Glutamatergic neuron (in vitro differentiated cells): ENCODE measurements around the gene CAMTA1. TPM values are rescaled to one million over a fixed set of nuclear protein-coding genes. Genes with fewer than 3 reads are reported as not detected.

Experiments
- DNase-seq: peaks from one replicate; pipeline ENCODE4 v3.0.0; 2022
- H3K27ac Mint-ChIP-seq: one replicate; pipeline ENCODE4 v1.8.0; 2020; ENCODE audit warnings: mild to moderate bottlenecking, mixed read lengths, inconsistent platforms; ENCODE audit not compliant: unreplicated experiment
- H3K27me3 Mint-ChIP-seq: one replicate; pipeline ENCODE4 v1.8.0; 2020; ENCODE audit warnings: mild to moderate bottlenecking, moderate library complexity, mixed read lengths, inconsistent platforms; ENCODE audit not compliant: unreplicated experiment
- H3K36me3 Mint-ChIP-seq: one replicate; pipeline ENCODE4 v1.8.0; 2020; ENCODE audit warnings: mild to moderate bottlenecking, mixed read lengths, inconsistent platforms; ENCODE audit not compliant: unreplicated experiment
- H3K4me1 Mint-ChIP-seq: one replicate; pipeline ENCODE4 v1.8.0; 2020; ENCODE audit warnings: mild to moderate bottlenecking, low read depth, mixed read lengths, inconsistent platforms; ENCODE audit not compliant: unreplicated experiment
- H3K4me3 Mint-ChIP-seq: one replicate; pipeline ENCODE4 v1.8.0; 2020; ENCODE audit warnings: mild to moderate bottlenecking, mixed read lengths, inconsistent platforms; ENCODE audit not compliant: unreplicated experiment
- H3K9me3 Mint-ChIP-seq: one replicate; pipeline ENCODE4 v1.8.0; 2020; ENCODE audit warnings: mild to moderate bottlenecking, moderate library complexity, mixed read lengths, inconsistent platforms; ENCODE audit not compliant: unreplicated experiment
- CTCF ChIP-seq: fragments of 200-600 bp; sonication (generic); IDR thresholded peaks from one replicate; pipeline ENCODE4 v1.5.0; 2021; ENCODE audit not compliant: partially characterized antibody, unreplicated experiment
- total RNA-seq: library from RNA; stranded (reverse); fragmentation: NEBNext Ultra II Directional; extraction: Animal tissue kit (Norgen Biotek cat#: 25700); gene quantifications from one replicate; pipeline ENCODE4 v1.2.1, GENCODE V29; 2021; ENCODE audit not compliant: unreplicated experiment

Gene CAMTA1
- total RNA-seq, 1 donor from 2014 or later = 77.2 TPM

- TF ChIP-seq CTCF = no peak
- no peak for DNase-seq
- Mint-ChIP-seq H3K27me3 (no peaks in the 10 kb centered on the region), H3K27ac (no peak overlapping the region), H3K36me3 (peaks cover 9% of the 10 kb centered on the region), H3K4me3 (no peak overlapping the region), H3K4me1 (no peaks in the 10 kb centered on the region), H3K9me3 (peaks cover 10% of the 10 kb centered on the region)
These were observed 616.7 kb downstream of the CAMTA1 start for GRCh38 chr1:7401814-7402547.

GRCh38 chr1:7402548-7402850, 617.2 kb downstream of the CAMTA1 start:
- H3K27me3 Mint-ChIP-seq = no peaks in the 10 kb centered on the region
- H3K9me3 Mint-ChIP-seq = peaks cover 10% of the 10 kb centered on the region
- H3K4me1 Mint-ChIP-seq = no peaks in the 10 kb centered on the region
- H3K4me3 Mint-ChIP-seq = no peak overlapping the region
- TF ChIP-seq CTCF = no peak
- no peak overlapping the region for H3K27ac Mint-ChIP-seq
- H3K36me3 Mint-ChIP-seq = peaks cover 9% of the 10 kb centered on the region
- no peak for DNase-seq

GRCh38 chr1:7403265-7404045, 618.2 kb downstream of the CAMTA1 start:
- Mint-ChIP-seq H3K27me3 (no peaks in the 10 kb centered on the region), H3K9me3 (peaks cover 10% of the 10 kb centered on the region), H3K27ac (no peak overlapping the region), H3K4me1 (no peaks in the 10 kb centered on the region), H3K4me3 (no peak overlapping the region), H3K36me3 (peaks cover 9% of the 10 kb centered on the region)
- TF ChIP-seq CTCF = no peak
- DNase-seq = no peak

- TF ChIP-seq CTCF = no peak
- peaks cover 11% of the 10 kb centered on the region for H3K9me3 Mint-ChIP-seq
- no peak overlapping the region for H3K27ac Mint-ChIP-seq
- no peak overlapping the region for H3K4me3 Mint-ChIP-seq
- no peaks in the 10 kb centered on the region for H3K27me3 Mint-ChIP-seq
- H3K36me3 Mint-ChIP-seq = peaks cover 8% of the 10 kb centered on the region
- no peaks in the 10 kb centered on the region for H3K4me1 Mint-ChIP-seq
- DNase-seq = no peak
These were observed 618.9 kb downstream of the CAMTA1 start for GRCh38 chr1:7404046-7404742.
